ENCODE data around the gene CELF5. TPM values are rescaled to one million over a fixed set of nuclear protein-coding genes. Genes with fewer than 3 reads are reported as not detected.

Gene CELF5
- total RNA-seq, 2 donors from 2014 or later, result 0.08 TPM; not detected in 1

GRCh38 chr19:3193256-3194105, 31.0 kb upstream of the CELF5 start:
- peaks cover under 1% of the 10 kb centered on the region for H3K36me3 ChIP-seq
- no peak overlapping the region for H3K27ac ChIP-seq
- H3K27me3 ChIP-seq, result no peaks in the 10 kb centered on the region
- no peak for TF ChIP-seq CTCF (IDR thresholded peaks at IDR 0.05)
- DNase-seq (ENCODE audit: low spot score), result no peak
- H3K4me3 ChIP-seq, result no peak overlapping the region
- H3K9me3 ChIP-seq, result no peaks in the 10 kb centered on the region
- H3K4me1 ChIP-seq, result peaks cover 0 to 2% of the 10 kb centered on the region in 2 donors

- no peaks in the 10 kb centered on the region for H3K9me3 ChIP-seq
- TF ChIP-seq CTCF (IDR thresholded peaks at IDR 0.05), result no peak
- H3K36me3 ChIP-seq, result peaks cover 7% of the 10 kb centered on the region
- H3K27ac ChIP-seq, result no peak overlapping the region
- H3K4me1 ChIP-seq, result no peaks in the 10 kb centered on the region
- DNase-seq (ENCODE audit: low spot score), result no peak
- H3K27me3 ChIP-seq, result no peaks in the 10 kb centered on the region
- H3K4me3 ChIP-seq, result no peak overlapping the region
These were observed 30.1 kb upstream of the CELF5 start for GRCh38 chr19:3194106-3195087.

- H3K36me3 ChIP-seq, result peaks cover 7% of the 10 kb centered on the region
- no peaks in the 10 kb centered on the region for H3K4me1 ChIP-seq
- DNase-seq (ENCODE audit: low spot score), result no peak
- H3K9me3 ChIP-seq, result no peaks in the 10 kb centered on the region
- no peak overlapping the region for H3K27ac ChIP-seq
- TF ChIP-seq CTCF (IDR thresholded peaks at IDR 0.05), result no peak
- no peaks in the 10 kb centered on the region for H3K27me3 ChIP-seq
- no peak overlapping the region for H3K4me3 ChIP-seq
These were observed 28.2 kb upstream of the CELF5 start for GRCh38 chr19:3196064-3196932.

- H3K4me3 ChIP-seq, result no peak overlapping the region
- no peak for TF ChIP-seq CTCF (IDR thresholded peaks at IDR 0.05)
- no peak overlapping the region for H3K27ac ChIP-seq
- H3K9me3 ChIP-seq, result no peaks in the 10 kb centered on the region
- no peak for DNase-seq (ENCODE audit: low spot score)
- H3K36me3 ChIP-seq, result peaks cover 7% of the 10 kb centered on the region
- H3K27me3 ChIP-seq, result no peaks in the 10 kb centered on the region
- H3K4me1 ChIP-seq, result no peaks in the 10 kb centered on the region
These were observed 27.6 kb upstream of the CELF5 start for GRCh38 chr19:3196933-3197205.

GRCh38 chr19:3198901-3199700, 25.4 kb upstream of the CELF5 start:
- no peak for DNase-seq (ENCODE audit: low spot score)
- Histone ChIP-seq H3K27ac (no peak overlapping the region), H3K4me1 (no peaks in the 10 kb centered on the region), H3K27me3 (no peaks in the 10 kb centered on the region), H3K9me3 (no peaks in the 10 kb centered on the region), H3K4me3 (no peak overlapping the region), H3K36me3 (peaks cover 7% of the 10 kb centered on the region)
- no peak for TF ChIP-seq CTCF (IDR thresholded peaks at IDR 0.05)

All from right atrium auricular region (tissue), 2 donors.